HG02870 (cell line): ENCODE measurements around the gene DDX5.

ENCODE experiments used
- ATAC-seq: cut with Tn5 transposase; IDR thresholded peaks from one replicate; pipeline ENCODE4 v1.9.1; 2021; ENCODE audit warnings: mild to moderate bottlenecking, moderate library complexity; ENCODE audit not compliant: unreplicated experiment

Gene DDX5

DNA sequence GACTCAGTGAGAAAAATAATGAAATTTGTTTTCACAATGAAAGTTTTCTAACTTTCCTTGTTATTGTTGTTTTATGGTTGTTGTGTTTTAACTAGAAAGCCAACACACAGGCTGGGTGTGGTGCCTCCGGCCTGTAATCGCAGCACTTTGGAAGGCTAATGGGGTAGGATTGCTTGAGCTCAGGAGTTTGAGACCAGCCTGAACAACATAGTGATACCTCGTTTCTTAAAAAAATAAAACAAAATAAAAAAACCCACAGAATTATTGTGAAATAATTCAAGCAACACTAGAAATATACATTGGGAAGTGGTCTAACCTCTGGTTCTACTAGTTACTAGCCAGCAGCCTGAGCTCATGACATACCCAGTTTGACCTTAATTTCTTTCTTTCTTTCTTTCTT, 56.5 kb downstream of the DDX5 start:
- ATAC-seq = no peak

DNA sequence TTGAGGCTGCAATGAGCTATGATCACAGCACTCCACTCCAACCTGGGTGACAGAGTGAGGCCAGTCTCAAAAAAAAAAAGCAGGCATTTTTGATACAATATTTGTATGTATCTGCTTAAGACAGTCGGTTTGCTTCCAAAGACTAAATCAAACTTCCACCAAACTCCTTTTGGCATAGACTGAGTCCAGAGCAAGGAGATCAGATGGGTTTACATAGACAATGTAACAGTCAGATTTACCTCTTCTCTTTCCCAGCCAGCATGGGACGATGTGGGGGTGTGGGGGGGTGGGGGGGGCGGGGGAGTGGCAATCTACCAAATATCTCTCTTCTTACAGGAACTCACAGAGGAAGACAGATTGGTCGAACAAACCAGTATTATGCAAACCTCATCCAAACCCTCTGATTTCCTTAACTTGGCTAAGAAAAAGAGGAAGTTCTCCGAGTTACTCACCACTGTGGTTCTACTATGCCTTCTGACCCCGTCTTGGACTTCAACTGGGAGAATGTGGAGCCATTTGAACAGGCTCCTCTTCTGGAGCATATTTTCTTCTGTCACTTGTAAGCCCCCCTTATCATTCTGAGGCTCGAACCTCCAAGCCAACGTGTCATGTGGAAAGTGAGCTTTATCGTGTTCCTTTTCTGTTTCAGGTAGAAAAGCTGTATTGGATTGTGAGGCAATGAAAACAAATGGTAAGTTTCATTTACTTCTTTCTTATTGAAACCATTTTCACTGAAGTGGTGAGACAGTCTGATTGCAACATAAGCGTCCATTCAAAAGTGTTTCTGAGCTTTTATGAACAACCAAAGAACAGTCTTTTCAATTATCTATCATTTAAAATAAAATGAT, 57.2 kb downstream of the DDX5 start, which contains the start of gene MILR1:
MILR1 (plus strand) TSS at position 451 of the 848 bp plus-strand sequence; CDS start at position 505, 54 bp downstream.
- no peak for ATAC-seq
